Rectal smooth muscle tissue (tissue), 1 donor: Measurements from ENCODE around the gene MYLK4.

Experiments used
- H3K27ac ChIP-seq: one replicate; pipeline ENCODE4 v1.7.0; 2013; ENCODE audit warnings: low read depth, low read length, inconsistent platforms
- H3K27me3 ChIP-seq: one replicate; pipeline ENCODE4 v1.7.0; 2013; ENCODE audit warnings: low read length; ENCODE audit not compliant: control insufficient read depth, insufficient read depth
- H3K36me3 ChIP-seq: one replicate; pipeline ENCODE4 v1.7.0; 2013; ENCODE audit warnings: low read length; ENCODE audit not compliant: control insufficient read depth, insufficient read depth
- H3K4me1 ChIP-seq: one replicate; pipeline ENCODE4 v1.7.0; 2013; ENCODE audit warnings: low read length; ENCODE audit not compliant: control insufficient read depth, insufficient read depth
- H3K4me3 ChIP-seq: one replicate; pipeline ENCODE4 v1.7.0; 2013; ENCODE audit warnings: low read length
- H3K9ac ChIP-seq: one replicate; pipeline ENCODE4 v1.7.0; 2013; ENCODE audit warnings: low read length

MYLK4 gene

DNA sequence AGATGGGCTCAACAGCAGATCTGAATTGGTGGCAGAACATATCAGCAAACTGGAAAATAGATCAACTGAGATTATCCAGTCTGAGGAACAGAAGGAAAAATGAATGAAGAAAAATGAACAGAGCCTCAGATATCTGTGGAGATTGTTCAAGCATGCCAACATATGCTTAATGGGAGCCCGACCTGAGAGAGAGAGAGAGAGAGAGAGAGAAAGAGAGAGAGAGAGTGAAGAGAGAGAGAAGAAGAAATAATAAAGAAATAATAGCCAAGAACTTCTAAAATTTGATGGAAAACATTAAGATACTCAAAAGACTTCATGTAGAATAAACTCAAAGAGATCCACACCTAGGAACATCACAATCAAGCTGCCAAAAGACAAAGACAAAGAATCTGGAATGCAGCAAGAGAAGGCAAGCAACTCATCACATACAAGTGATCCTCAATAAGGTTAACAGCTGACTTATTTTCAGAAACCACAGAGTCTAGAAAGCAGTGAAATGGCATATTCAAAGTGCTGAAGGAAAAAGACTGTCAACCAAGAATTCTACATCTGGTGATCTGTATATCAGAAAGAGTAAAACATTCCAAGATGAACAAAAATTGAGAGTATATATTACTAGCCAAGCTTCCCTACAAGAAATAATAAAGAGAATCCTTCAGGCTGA is 97.2 kb downstream of the MYLK4 start:
- H3K4me1 ChIP-seq, result no peaks in the 10 kb centered on the region
- H3K36me3 ChIP-seq, result no peaks in the 10 kb centered on the region
- H3K4me3 ChIP-seq, result no peak overlapping the region
- H3K27me3 ChIP-seq, result no peaks in the 10 kb centered on the region
- H3K9ac ChIP-seq, result no peak overlapping the region
- no peak overlapping the region for H3K27ac ChIP-seq

- H3K4me1 ChIP-seq, result no peaks in the 10 kb centered on the region
- no peak overlapping the region for H3K4me3 ChIP-seq
These were observed 98.1 kb downstream of the MYLK4 start for GRCh38 chr6:2652611-2653010.

GRCh38 chr6:2651961-2652360 is 98.8 kb downstream of the MYLK4 start:
- no peaks in the 10 kb centered on the region for H3K27me3 ChIP-seq

More at GRCh38 chr6:2652611-2653010, 98.1 kb downstream of the MYLK4 start:
- H3K36me3 ChIP-seq, result no peaks in the 10 kb centered on the region
- no peak overlapping the region for H3K9ac ChIP-seq
- H3K27ac ChIP-seq, result no peak overlapping the region
- H3K27me3 ChIP-seq, result no peaks in the 10 kb centered on the region

DNA sequence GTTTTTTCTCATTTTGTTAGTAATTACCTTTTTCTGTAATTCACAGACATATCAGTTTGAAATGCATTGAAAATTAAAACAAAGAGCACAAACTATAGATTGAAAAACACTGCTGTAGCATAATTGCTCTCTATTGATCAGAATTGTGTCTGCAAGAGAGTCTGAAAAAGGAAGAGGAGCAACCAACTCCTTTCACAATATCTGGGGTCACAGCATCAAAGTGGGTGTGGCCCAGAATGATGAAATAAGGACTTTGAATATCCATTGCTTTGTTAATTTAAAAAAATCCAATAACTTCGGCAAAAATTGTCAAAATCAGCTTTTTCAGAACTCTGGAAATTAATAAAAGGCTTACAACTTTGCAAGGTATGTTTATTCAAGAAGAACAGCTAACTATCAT is 99.2 kb downstream of the MYLK4 start:
- Histone ChIP-seq H3K9ac (no peak overlapping the region), H3K27ac (no peak overlapping the region), H3K4me3 (no peak overlapping the region), H3K4me1 (no peaks in the 10 kb centered on the region), H3K27me3 (no peaks in the 10 kb centered on the region), H3K36me3 (no peaks in the 10 kb centered on the region)

More at GRCh38 chr6:2651961-2652360, 98.8 kb downstream of the MYLK4 start:
- Histone ChIP-seq H3K4me1 (no peaks in the 10 kb centered on the region), H3K4me3 (no peak overlapping the region), H3K36me3 (no peaks in the 10 kb centered on the region), H3K27ac (no peak overlapping the region), H3K9ac (no peak overlapping the region)

DNA sequence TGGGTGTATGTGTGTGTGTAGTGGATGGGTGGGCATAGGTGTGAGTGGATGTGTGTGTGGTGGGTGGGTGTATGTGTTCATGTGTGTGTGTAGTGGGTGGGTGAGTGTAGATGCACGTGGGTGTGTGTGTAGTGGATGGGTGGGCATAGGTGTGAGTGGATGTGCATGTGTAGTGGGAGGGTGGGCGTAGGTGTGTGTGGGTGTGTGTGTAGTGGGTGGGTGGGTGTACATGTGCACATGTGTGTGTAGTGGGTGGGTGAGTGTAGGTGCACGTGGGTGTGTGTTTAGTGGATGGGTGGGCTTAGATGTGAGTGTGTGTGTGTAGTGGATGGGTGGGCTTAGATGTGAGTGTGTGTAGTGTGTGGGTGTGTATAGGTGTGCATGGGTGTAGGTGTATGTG is 104.4 kb downstream of the MYLK4 start:
- H3K27ac ChIP-seq, result no peak overlapping the region
- no peak overlapping the region for H3K9ac ChIP-seq
- no peaks in the 10 kb centered on the region for H3K4me1 ChIP-seq
- H3K36me3 ChIP-seq, result no peaks in the 10 kb centered on the region
- H3K4me3 ChIP-seq, result no peak overlapping the region
- H3K27me3 ChIP-seq, result peaks cover 3% of the 10 kb centered on the region

DNA sequence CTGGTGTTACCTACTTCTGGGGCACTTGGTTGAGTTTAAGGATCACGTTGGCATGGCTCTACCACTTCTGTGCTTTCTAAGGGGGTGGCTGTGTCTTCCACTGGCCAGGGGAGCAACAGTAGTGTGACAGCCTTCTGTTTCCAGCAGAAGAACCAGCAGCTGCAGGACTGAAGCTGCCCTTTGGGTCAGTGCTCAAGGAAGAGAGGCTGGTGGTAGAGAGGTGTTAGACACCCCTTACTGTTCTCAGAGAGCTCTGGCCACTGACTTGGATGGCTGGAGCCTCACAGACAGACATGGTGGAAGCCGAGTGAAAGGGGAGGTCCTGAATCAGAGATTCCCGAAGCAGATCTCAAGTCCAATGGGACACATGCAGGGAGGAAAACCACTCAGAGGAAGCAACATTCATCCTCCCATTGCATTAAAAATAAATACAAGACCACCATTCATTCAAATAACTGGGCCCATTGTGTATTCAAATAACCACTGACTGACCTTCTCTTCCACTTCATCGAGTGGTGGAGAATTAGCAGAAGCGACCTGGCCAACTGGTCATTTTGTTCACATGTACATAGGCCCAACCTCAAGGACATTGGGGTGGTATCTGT is 106.7 kb downstream of the MYLK4 start:
- H3K27ac ChIP-seq, result no peak overlapping the region
- H3K36me3 ChIP-seq, result no peaks in the 10 kb centered on the region
- no peak overlapping the region for H3K4me3 ChIP-seq
- peaks cover 3% of the 10 kb centered on the region for H3K27me3 ChIP-seq
- H3K9ac ChIP-seq, result no peak overlapping the region
- H3K4me1 ChIP-seq, result no peaks in the 10 kb centered on the region

- no peak overlapping the region for H3K27ac ChIP-seq
These were observed 107.6 kb downstream of the MYLK4 start for GRCh38 chr6:2643130-2643529.

GRCh38 chr6:2641044-2641725 is 109.5 kb downstream of the MYLK4 start:
- no peaks in the 10 kb centered on the region for H3K36me3 ChIP-seq
- H3K27ac ChIP-seq, result no peak overlapping the region
- H3K27me3 ChIP-seq, result peaks cover 3% of the 10 kb centered on the region
- no peak overlapping the region for H3K9ac ChIP-seq
- H3K4me3 ChIP-seq, result no peak overlapping the region
- H3K4me1 ChIP-seq, result no peaks in the 10 kb centered on the region

More at GRCh38 chr6:2643130-2643529, 107.6 kb downstream of the MYLK4 start:
- H3K4me1 ChIP-seq, result no peaks in the 10 kb centered on the region
- H3K9ac ChIP-seq, result no peak overlapping the region
- H3K27me3 ChIP-seq, result peaks cover 3% of the 10 kb centered on the region
- no peaks in the 10 kb centered on the region for H3K36me3 ChIP-seq
- H3K4me3 ChIP-seq, result no peak overlapping the region

DNA sequence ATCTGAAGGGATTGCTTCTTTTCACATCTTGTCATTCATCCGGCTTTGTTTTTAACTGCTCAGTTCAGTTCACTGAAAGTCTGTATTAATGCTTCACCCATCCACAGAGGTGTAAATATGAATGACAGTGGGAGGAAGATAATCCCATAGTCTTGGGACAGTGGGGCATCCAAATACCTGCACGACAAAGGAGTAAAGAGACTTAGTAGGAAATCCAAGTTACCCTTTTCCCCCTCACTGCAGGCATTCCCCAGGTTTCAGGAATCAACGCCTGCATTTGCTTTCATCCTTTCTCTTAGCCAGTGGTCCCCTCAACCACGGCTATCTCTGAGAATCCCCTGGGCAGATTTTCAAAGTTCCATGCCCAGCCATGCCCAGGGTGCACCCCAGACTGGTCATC is 110.2 kb downstream of the MYLK4 start:
- peaks cover 3% of the 10 kb centered on the region for H3K27me3 ChIP-seq
- H3K9ac ChIP-seq, result no peak overlapping the region
- no peaks in the 10 kb centered on the region for H3K4me1 ChIP-seq
- no peak overlapping the region for H3K27ac ChIP-seq
- no peak overlapping the region for H3K4me3 ChIP-seq
- H3K36me3 ChIP-seq, result no peaks in the 10 kb centered on the region

DNA sequence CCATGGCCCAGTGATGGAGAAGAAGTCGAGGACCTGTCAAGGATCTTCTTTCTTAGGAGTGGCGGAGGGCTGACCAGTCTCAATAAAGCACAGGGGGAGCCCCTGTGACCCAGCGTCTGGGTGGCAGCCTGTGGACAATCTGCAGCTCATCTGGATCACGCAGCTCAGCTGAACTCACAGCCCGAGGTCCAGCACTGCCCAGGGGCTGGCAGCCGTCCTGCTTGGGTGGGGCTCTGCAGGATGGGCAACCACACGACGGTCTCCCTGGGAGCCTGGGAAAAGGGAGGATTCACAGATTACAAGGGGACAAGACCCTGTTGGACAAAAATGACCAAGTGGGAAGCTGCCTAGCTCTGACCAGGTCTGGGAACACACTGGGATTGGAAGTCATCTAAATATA is 110.8 kb downstream of the MYLK4 start:
- no peak overlapping the region for H3K4me3 ChIP-seq
- H3K27ac ChIP-seq, result no peak overlapping the region
- peaks cover 1% of the 10 kb centered on the region for H3K4me1 ChIP-seq
- H3K9ac ChIP-seq, result no peak overlapping the region
- no peaks in the 10 kb centered on the region for H3K36me3 ChIP-seq
- H3K27me3 ChIP-seq, result no peaks in the 10 kb centered on the region

GRCh38 chr6:2639167-2639566 is 111.6 kb downstream of the MYLK4 start:
- Histone ChIP-seq H3K36me3 (no peaks in the 10 kb centered on the region), H3K4me3 (no peak overlapping the region), H3K27me3 (no peaks in the 10 kb centered on the region), H3K27ac (no peak overlapping the region), H3K4me1 (peaks cover 4% of the 10 kb centered on the region), H3K9ac (no peak overlapping the region)

DNA sequence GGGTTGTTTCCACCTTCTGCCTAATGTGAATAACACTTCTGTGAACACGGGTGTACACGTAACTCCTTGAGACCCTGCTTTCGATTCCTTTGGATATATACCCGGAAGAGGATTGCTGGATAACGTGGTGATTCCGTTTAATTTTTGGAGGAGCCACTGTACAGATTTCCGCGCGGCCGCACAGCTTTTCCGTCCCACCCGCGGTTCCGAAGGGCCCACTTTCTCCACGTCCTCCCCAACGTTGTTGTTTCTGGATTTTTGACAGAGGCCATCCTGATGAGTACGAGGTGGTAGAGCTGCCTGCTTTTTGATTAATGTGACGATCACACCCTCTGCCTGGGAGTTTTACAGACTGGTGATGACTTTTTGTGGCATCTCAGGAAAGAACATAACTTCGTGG is 114.0 kb downstream of the MYLK4 start:
- Histone ChIP-seq H3K4me1 (peaks cover 6% of the 10 kb centered on the region), H3K4me3 (no peak overlapping the region), H3K36me3 (no peaks in the 10 kb centered on the region), H3K9ac (no peak overlapping the region), H3K27me3 (no peaks in the 10 kb centered on the region), H3K27ac (no peak overlapping the region)
